ENCODE results near the gene CELF2.
"Not testable (repeated sequence)": the region's sequence is repeated elsewhere in the genome, so short reads cannot be mapped to it uniquely, and the experiment has no call there.

Gene CELF2

DNA sequence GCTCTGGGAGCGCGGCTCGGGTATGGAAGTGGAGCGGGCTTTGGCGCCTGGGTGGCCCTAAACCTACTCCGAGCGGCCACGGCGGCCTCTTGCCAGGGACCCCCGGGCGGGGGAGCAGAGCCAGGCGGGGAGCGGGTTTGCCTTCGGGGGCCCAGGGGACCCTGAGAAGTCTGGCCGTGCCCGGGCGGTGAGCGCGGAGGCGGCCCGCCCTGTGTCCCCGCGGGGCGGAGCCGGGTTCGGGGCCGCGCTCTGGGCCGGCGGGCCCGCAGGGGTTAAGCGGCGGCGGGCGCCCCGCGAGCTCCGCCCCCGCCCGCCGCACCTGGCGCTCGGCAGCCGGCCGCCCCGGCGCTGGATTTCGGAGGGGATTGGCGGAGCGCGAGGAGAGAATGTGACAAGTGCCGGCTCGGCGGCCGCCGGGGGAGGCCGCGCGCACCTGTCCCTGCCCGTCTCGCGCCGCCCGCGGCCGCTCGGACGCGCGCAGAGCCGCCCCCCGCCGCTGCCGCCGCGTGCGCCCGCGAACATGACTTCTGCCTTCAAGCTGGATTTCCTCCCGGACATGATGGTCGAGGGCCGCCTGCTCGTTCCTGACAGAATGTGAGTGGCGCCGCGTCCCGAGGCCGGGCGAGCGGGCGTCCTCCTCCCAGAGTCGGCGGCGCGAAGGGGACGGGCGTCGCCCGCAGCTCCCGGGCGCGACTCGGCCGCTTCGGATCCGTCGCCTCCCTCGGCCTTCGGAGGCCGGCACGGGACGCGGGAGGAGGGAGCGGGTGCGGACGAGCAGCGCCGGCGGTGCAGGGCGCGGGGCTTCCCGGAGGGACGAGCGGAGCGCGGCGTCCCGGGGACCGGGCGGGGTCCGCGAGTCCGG lies at the start of gene CELF2:
TSS of gene CELF2 (plus strand) at position 303 of the 862 bp plus-strand sequence. CDS start at position 521, 218 bp downstream.
- DNase-seq (ENCODE audit: low read depth) = no peak

DNA sequence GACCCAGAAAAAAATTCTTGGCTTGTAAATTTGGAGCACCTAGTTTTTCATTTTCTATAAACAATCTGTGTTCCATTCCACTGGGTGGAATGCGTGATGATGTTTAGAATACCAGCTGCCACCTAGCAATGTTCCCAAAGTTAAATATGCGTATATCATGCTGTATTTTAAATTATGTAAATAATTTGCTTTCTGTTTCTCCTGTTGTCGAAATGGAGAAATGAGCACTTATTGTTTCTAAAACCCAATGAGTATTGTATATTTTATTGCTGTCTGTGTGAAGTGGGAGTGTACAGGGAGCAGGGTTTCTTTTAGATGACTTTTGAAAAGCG lies 49.4 kb upstream of the CELF2 start:
- no peak for DNase-seq (ENCODE audit: low read depth)

DNA sequence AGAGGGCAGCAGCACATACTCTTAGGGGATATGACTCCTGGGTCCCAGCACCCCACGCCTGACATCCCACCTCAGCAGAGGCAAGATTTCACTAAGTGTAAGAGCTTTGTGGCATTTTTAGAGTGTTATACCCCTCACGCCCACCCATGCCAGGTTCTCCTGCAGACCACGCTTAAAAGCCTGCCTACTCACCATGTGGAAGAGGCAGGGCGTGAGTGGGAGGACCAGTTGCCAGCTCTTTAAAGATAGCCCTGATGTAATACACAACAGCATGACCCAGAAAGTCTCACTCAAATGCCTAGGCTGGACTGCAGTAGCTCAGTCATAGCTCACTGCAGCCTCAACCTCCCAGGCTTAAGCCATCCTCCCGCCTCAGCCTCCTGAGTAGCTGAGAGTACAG lies 44.4 kb upstream of the CELF2 start:
- no peak for DNase-seq (ENCODE audit: low read depth)

DNA sequence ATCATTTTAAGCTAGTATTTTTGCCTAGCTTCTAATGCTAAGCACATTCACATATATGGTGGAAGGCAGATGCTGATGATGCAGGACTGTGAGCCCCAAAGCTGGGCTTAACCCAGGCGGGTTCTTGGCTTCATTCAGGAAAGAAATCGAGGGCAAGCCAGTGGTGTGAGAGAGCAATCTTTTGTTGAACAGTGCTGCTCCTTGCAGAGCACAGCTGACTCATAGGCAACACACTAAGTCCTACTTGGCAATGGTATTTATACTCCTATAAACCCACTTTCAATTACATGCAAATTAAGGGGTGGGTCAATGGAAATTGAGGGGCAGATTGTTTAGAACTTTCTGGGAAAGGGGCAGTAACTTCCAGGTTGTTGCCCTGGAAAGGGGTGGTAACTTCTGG lies 42.0 kb upstream of the CELF2 start:
- DNase-seq (ENCODE audit: low read depth) = no peak

DNA sequence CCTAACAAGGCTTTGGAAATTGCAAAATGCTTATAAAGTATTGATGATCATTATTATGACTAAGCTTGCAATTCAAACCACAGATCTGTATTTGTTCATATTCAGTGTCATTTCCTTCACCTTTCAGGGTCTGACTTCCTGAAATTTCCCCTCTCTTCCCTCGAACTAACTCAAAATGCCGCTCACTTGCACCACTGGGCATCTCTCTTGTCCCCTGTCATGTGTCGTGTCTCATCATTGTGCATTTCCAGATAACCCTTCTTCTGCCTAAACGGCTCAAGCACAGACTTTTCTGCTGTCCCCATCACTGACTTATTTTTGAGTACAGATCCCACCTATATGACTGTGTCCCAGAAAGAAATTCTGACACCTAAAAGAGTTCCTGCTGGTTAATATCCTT lies 41.0 kb upstream of the CELF2 start:
- DNase-seq (ENCODE audit: low read depth) = no peak

DNA sequence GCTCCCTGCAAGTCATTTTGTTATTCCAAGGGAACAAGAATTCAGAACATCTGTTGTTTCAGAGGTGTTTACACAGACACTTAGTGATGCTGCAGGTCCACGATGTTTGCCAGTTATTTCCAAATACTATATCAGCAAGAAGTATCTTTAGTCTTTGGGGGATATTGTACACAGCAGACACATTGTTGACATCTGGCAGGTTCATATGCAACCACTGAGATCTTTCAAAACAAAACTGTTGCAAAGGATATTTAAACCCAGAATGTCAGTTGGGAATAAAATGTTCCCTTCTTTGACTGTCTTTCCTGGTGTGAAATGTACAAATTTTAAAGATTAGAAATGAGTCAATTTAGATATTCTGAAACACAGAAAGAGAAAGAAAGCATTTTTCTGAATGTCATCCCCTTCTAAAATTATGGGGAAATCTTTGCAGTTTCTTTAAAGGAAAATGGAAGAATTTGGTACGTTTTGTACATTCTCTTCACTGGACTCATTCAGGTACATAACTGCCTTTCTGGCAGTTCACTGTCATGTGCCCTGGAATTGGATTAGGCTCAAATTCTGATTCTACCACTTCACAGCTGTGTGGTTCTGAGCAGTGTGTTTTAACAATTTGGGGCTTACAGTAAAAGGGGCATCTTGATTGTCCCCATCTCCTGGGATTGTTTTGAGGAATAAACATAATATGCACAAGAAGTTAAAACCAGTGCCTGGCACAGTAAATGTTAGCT lies 40.3 kb upstream of the CELF2 start:
- DNase-seq (ENCODE audit: low read depth) = no peak

DNA sequence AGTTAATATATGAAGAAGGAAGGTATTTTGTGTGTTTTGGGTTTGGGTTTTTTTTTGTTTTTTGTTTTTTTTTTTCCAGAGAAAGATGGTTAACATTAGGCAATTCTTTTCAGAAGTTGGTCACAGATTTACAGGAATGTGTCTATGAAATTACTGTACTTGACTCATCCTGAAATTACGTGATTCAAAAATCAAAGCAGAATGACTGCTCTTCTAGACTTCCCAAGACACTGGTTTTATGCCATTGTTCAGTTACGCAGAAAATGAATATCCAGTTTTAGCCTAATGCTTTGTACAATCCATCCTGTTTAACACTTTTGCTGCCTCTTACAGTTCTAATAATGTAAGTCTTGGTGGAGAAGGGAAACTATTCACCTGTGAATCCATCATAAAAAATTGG lies 39.7 kb upstream of the CELF2 start:
- no peak for DNase-seq (ENCODE audit: low read depth)

DNA sequence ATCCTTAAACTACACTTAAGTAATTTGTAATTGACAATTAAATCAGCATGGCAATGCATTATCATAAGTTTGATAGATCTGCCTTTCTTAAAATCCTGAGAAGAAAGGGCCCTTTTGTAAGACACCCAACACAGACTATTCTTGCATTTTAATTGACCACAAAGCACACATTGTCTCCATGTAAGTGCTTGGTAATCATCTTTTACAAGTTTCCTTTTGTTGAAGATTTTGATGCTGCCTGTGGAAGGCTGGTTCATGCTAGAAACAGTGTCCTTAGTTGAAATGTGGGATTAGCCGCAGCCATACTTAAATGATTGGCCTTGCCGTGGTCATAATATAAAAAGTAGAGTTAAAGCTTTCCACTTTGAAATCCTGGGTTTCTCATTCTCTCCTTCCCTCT lies 32.3 kb upstream of the CELF2 start:
- no peak for DNase-seq (ENCODE audit: low read depth)

DNA sequence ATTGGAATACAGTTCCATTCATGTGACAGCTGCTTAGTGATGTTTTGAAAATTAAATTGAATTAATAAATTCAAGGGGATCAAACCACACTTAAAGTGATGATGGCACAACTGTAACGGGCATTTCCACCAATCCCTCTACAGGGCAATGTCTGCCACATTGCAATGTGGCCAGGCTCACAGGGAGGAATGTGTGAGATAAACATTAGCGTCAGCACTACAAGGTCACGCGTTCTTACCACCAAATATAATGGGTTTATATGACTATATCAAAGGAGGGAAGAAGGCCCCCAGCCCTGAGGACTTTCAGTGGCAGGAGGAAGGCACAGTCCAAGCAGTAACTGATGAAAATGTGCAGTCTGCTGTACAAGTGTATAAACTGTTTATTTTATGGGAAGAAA lies 31.1 kb upstream of the CELF2 start:
- DNase-seq (ENCODE audit: low read depth) = no peak

DNA sequence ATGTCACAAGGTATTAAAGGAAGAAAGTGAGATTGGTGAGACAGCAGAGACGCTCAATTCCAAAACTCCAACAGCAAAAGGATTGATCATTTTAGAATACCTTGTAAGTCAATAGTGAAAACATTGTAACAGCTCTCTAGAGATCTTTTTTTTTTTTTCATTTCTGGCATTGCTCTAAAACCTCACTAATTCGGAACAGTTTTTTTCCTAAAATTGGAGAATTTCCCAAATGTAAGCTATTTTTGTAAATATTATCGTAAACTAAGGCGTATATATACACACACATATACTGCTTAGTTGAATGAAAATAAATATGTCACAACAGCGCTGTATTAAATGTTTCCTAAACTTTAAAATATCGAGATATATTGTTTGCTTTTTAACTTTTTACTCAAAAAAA lies 30.6 kb upstream of the CELF2 start:
- no peak for DNase-seq (ENCODE audit: low read depth)

DNA sequence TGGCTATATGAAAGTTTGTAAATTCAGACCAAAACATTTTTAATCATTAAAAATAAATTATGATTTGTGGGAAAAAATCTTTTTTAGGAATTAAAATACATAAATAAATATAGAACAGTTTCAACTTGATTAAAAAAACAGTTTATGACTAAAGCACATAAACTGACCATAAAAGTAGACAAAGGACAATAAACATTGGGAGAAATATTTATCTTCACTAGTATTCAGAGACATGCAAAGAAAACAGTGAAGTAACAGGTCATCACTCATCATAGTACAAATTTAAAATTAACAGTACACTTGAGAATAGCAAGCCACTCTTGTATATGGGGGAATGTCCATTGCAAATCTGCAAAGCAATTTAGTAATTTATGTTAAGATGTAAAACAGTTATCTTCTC lies 28.0 kb upstream of the CELF2 start:
- DNase-seq (ENCODE audit: low read depth) = no peak

DNA sequence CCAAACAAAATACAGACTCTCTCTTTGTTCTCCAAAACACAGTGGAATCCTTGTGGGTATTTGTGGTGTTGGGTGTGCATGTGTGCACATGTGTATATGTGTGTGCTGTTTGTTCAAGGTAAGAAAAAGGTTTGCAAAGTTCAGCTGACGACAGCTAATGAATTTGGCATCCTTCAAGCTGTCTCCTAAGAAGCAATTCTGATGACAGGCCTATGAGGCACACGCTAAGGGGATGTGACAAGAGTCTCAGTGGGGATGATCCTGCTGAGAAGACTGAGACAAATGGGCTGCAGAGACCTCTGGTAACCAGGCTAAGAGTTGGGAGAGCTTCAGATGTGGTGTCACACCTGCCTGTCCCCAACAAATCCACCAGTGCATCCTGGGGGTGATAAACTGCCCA lies 26.5 kb upstream of the CELF2 start:
- DNase-seq (ENCODE audit: low read depth) = no peak

DNA sequence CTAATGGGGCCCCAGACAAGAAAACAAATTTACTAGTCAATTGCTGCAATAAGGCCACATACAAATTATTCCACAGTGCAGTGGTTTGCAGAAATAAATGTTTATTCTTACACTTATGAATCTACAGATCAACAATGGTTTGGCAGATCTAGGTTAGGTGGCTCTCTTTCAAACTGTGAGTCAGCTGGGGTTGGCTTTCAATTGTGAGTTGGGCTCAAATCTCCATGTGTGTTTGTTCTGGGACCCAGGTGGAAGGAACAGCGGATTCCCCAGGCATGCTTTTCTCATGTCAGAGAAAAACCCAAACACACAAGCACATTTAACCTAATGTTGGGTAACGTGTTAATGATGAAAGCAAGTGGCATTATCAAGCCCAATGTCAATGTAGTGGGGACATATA lies 25.6 kb upstream of the CELF2 start:
- no peak for DNase-seq (ENCODE audit: low read depth)

DNA sequence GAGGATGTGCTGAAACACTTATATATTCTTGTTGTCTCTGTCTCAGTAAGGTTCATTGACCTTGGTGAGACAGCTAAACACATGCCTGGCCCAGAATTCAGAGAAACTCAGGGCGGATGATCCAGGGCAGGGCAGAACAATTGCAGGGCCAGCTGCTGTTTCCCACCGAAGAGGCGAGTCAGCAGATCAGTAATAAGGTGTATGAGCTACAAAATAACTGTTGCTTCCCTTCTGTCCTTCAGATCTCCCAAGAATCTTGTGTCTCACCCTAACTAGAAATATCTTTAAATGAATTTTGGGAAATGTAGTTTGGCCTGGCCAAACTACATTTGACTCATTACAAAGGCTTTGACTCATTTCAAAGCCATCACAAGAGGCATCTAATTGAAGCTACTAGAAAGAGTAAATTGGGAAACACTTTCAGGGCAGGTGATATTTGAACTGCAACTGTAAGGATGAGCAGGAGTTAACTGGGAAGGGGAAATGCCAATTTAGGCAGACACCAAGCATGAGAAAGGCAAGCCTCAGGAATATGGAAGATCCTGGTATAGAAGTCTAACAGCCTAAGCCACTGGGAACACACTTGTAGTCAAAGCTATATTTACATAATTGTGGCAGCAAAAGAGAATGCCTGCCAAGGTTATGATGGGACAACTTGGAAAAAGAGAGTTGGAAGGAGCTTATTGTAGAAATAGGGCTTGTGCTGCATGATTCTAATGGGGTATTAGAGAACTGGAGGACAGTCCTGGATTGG lies 24.5 kb upstream of the CELF2 start:
- no peak for DNase-seq (ENCODE audit: low read depth)

DNA sequence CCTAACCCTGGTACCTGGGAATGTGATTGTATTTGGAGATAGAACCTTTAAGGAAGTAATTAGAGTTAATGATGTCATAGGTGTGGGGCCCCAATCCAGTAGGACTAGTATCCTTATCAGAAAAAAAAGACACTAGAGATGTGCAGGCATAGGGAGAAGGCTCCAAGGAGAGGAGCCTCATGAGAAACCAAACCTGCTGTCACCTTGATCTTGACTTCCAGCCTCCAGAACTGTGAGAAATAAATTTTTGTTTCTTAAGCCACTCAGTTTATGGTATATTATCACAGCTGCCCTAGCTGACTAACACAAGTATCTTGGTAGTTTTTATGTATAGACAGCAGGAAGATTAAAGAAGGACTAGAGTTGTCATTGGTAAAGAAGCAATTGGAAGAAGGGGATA lies 23.9 kb upstream of the CELF2 start:
- DNase-seq (ENCODE audit: low read depth) = no peak

DNA sequence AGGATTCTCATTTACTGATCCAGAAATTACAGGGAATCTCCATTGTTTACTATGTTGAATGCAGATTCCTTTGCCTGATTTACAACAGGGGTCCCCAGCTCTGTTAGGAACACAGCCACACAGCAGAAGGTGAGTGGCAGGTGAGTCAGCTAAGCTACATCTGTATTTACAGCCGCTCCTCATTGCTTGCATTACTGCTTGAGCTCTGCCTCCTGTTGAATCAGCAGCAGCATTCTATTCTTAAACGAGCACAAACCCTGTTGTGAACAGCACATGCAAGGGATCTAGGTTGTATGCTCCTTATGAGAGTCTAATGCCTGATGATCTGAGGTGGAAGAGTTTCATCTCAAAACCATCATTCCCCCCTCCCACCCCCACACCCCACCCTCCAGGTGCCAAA lies 23.3 kb upstream of the CELF2 start:
- DNase-seq (ENCODE audit: low read depth) = no peak

DNA sequence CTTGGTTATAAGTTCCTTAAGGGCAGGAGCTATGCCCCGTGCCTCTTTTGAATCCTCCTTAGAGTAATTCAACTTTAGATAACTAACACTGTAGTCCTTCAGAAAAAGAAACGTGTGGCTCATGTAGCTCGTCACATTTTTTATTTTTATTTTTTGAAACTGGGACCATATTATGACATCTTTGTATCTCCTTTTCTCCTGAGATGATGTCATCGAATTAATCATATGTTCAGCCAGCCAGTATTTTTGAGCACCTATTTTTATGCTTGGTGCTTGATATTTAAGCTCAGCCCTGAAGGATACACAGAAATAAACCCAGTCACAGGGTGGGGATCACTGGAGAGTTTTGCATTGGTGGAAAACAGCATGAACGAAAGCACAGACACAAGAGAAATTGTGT lies 22.6 kb upstream of the CELF2 start:
- no peak for DNase-seq (ENCODE audit: low read depth)

DNA sequence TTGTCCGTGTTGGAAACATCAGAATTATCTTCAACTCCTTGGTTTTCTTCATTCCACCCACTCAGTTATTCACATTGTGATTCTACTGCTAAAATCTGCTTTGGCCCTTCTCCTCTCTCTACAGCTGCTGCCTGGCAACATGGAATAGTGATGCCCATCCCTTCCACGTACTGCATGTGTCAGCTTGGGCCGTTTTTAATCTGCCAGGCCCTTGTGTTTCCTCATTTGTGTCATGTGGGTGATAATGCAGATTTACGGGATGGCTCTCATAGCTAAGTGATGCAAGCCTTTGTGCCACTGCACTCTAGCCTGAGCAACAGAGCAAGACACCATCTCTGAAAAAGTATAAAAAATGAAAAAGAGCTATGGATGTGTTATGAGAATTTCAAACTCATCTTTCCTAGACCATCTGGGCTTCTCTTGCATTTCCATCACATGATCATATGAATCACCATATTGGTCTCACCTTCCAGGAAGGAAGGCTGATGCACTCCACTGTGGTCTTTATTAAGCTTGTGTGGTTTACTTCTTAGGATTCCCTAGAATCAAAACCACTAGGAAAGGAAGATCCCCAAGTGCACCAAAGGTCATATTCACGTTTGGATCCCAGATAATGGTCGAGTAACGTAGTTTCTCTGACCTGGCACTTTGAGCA lies 20.6 kb upstream of the CELF2 start:
- DNase-seq (ENCODE audit: low read depth) = no peak

DNA sequence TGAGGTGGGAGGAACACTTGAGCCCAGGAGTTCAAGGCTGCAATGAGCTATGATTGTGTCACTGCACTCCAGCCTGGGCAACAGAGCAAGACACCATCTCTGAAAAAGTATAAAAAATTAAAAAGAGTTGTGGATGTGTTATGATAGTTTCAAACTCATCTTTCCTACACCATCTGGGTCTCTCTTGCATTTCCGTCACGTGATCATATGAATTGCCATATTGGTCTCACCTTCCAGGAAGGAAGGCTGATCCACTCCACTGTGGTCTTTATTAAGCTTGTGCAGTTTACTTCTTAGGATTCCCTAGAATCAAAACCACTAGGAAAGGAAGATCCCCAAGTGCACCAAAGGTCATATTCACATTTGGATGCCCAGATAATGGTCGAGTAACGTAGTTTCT lies 18.2 kb upstream of the CELF2 start:
- DNase-seq (ENCODE audit: low read depth) = not testable (repeated sequence)

DNA sequence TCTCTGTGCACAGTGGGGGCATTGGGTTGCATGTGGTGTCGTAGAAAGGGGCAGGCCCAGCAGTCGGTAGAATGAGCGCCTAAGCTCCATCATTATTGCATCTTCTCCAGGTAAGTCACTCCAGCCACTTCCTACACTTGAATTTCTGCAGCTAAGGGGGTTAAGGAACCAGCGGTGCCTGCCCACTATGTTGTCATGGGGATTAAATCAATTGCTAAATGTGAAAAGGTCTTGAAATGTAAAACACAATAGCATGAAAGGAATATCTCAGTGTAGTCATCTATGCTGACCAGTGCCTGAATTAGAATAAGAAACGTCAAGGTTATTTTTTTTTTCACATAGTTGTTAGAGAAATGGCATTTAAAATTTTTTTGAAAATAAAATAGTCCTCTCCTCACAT lies 15.2 kb upstream of the CELF2 start:
- no peak for DNase-seq (ENCODE audit: low read depth)

DNA sequence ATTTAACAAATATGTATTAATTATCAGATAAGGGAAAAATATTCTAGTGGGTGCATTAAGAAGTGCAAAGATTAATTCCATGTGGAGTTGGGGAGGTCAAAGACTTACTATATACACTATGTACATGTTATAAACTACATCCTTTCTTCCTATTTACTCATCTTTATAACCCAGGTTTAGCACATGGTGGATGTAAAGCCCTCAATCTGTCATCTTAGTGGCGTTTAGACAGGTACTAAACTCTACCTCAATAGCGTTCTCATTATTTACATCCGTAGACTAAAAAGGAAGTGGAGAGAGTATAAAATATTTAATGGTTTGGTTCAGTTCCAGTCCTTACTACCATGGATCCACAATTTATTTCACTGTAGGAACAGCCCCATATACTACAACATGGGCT lies 14.8 kb upstream of the CELF2 start:
- DNase-seq (ENCODE audit: low read depth) = no peak

DNA sequence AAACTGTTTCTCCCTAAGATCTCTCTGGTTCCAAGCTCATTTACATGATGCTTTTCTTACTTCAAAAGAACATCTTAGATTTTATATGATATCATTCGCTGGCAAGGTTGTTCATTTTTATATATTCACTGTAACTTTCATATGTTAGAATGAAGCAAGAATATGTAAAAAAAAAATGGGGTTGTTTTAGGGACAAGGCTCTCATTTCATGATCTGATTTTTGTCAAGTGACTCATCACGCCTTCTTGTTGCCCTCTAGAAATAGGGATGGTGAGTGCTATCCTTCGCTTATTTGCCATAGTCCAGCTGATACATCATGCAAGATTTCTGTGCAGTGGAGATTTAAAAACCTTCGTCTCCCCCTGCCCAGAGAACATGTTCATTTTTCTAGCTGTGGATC lies 14.0 kb upstream of the CELF2 start:
- no peak for DNase-seq (ENCODE audit: low read depth)

Measured in stimulated activated CD8-positive, alpha-beta memory T cell treated with anti-CD3 and anti-CD28 coated beads, Interleukin-15, amount 100 ng/mL, for 1 hour (primary cell).